H1 (cell line): Measurements from ENCODE around the gene AGBL5. TPM values are rescaled to one million over a fixed set of nuclear protein-coding genes. Genes with fewer than 3 reads are reported as not detected.

Experiments used
- CTCF ChIA-PET: fragments of 300-600 bp; sonication (Branson Sonifier 250); formaldehyde crosslinking; loops from one replicate; lab custom pipeline; 2021; ENCODE audit not compliant: partially characterized antibody; lab: Charles Lee
- POLR2A ChIA-PET: fragments of 300-600 bp; sonication (Branson Sonifier 250); formaldehyde crosslinking; loops from one replicate; lab custom pipeline; 2021; ENCODE audit warnings: inconsistent platforms; ENCODE audit not compliant: partially characterized antibody; lab: Charles Lee
- DNase-seq, 2 experiments: peaks; one replicate each; pipeline versions ENCODE4 v3.0.0 to v3.0.0-alpha.2; 2010 to 2022; ENCODE audit warnings: low spot score in 2 of 2, low read depth in 1 of 2, mixed read lengths in 1 of 2
- FAIRE-seq: peaks from 2 replicates; lab custom pipeline; 2011; peaks lifted over from hg19 to GRCh38; lab: Jason Lieb, UNC
- H2AFZ ChIP-seq: 2 replicates; pipeline ENCODE4 v1.8.1; 2012; ENCODE audit warnings: low read length, inconsistent platforms
- H2AK5ac ChIP-seq: 2 replicates; pipeline ENCODE4 v1.6.1; 2013; ENCODE audit warnings: low read depth, low read length
- H2BK120ac ChIP-seq: replicated peaks from 2 replicates; pipeline ENCODE3; 2013; ENCODE audit warnings: low read depth, low read length, inconsistent platforms
- H2BK12ac ChIP-seq: 2 replicates; pipeline ENCODE4 v1.6.1; 2013; ENCODE audit warnings: low read depth, low read length
- H2BK15ac ChIP-seq: 2 replicates; pipeline ENCODE4 v1.6.1; 2013; ENCODE audit warnings: low read length
- H2BK20ac ChIP-seq: 2 replicates; pipeline ENCODE4 v1.6.1; 2013; ENCODE audit warnings: low read length
- H2BK5ac ChIP-seq: 2 replicates; pipeline ENCODE4 v1.6.1; 2013; ENCODE audit warnings: low read depth, low read length
- H3K14ac ChIP-seq: 2 replicates; pipeline ENCODE4 v1.6.1; 2013; ENCODE audit warnings: inconsistent platforms; ENCODE audit not compliant: insufficient read length
- H3K18ac ChIP-seq: 2 replicates; pipeline ENCODE4 v1.6.1; 2013; ENCODE audit warnings: low read length; ENCODE audit errors: extremely low read depth
- H3K23ac ChIP-seq: 2 replicates; pipeline ENCODE4 v1.6.1; 2013; ENCODE audit warnings: inconsistent platforms; ENCODE audit not compliant: insufficient read length
- H3K23me2 ChIP-seq: 2 replicates; pipeline ENCODE4 v1.6.1; 2013; ENCODE audit warnings: low read depth, low read length
- H3K27ac ChIP-seq: 2 replicates; pipeline ENCODE4 v1.6.1; 2011; ENCODE audit warnings: low read depth, low read length, inconsistent platforms
- H3K27me3 ChIP-seq, 4 experiments: replicated peaks in 1 of 4; 1 replicate in 1 of 4; 2 replicates in 3 of 4; pipeline versions ENCODE4 v1.6.1 to v1.8.1; 2011 to 2013; ENCODE audit warnings: low read length in 3 of 4, mild to moderate bottlenecking in 3 of 4, inconsistent platforms in 2 of 4, mixed read lengths in 2 of 4, moderate library complexity in 1 of 4; ENCODE audit not compliant: control insufficient read depth in 3 of 4, insufficient read depth in 3 of 4; ENCODE audit errors: extremely low read depth in 1 of 4
- H3K36me3 ChIP-seq, 4 experiments: 2 replicates each; pipeline versions ENCODE4 v1.6.1 to v1.8.1; 2011 to 2013; ENCODE audit warnings: mild to moderate bottlenecking in 4 of 4, low read length in 3 of 4, moderate library complexity in 2 of 4, control low read depth in 1 of 4, inconsistent platforms in 1 of 4; ENCODE audit not compliant: insufficient read depth in 4 of 4, control insufficient read depth in 2 of 4
- H3K4ac ChIP-seq: replicated peaks from 2 replicates; pipeline ENCODE3; 2013; ENCODE audit warnings: low read length, low read depth, mixed read lengths, inconsistent platforms; ENCODE audit not compliant: insufficient read length
- H3K4me1 ChIP-seq, 4 experiments: replicated peaks in 1 of 4; 1 replicate in 1 of 4; 2 replicates in 3 of 4; pipeline versions ENCODE4 v1.6.1 to v1.8.1; 2011 to 2013; ENCODE audit warnings: low read length in 3 of 4, inconsistent platforms in 2 of 4, mixed read lengths in 1 of 4; ENCODE audit not compliant: insufficient read depth in 4 of 4, control insufficient read depth in 3 of 4
- H3K4me2 ChIP-seq, 2 experiments: 2 replicates each; pipeline versions ENCODE4 v1.6.1 to v1.8.1; 2011 to 2013; ENCODE audit warnings: low read depth in 2 of 2, low read length in 2 of 2, control low read depth in 1 of 2, inconsistent platforms in 1 of 2, mild to moderate bottlenecking in 1 of 2; ENCODE audit not compliant: insufficient read depth in 1 of 2
- H3K4me3 ChIP-seq, 4 experiments: fragments of 200-600, 300-600 bp in 1 of 4; sonication (generic), shearing (Covaris generic), sonication (Bioruptor Twin) in 1 of 4; 2 replicates each; pipeline versions ENCODE4 v1.5.1 to v1.8.1; 2011 to 2016; ENCODE audit warnings: low read length in 4 of 4, low read depth in 3 of 4, control low read depth in 2 of 4, inconsistent platforms in 2 of 4, mild to moderate bottlenecking in 2 of 4, mixed read lengths in 1 of 4, moderate library complexity in 1 of 4; ENCODE audit not compliant: insufficient read depth in 2 of 4; ENCODE audit errors: extremely low read depth in 1 of 4
- H3K56ac ChIP-seq: replicated peaks from 2 replicates; pipeline ENCODE3; 2013; ENCODE audit warnings: low read depth, mild to moderate bottlenecking, mixed read lengths, low read length, inconsistent platforms; ENCODE audit not compliant: insufficient read length
- H3K79me1 ChIP-seq: 2 replicates; pipeline ENCODE4 v1.6.1; 2013; ENCODE audit warnings: low read depth, low read length, control low read depth
- H3K79me2 ChIP-seq, 2 experiments: 2 replicates each; pipeline versions ENCODE4 v1.6.1 to v1.8.1; 2012 to 2013; ENCODE audit warnings: low read length in 2 of 2, mild to moderate bottlenecking in 2 of 2, inconsistent platforms in 1 of 2; ENCODE audit not compliant: insufficient read depth in 2 of 2, control insufficient read depth in 1 of 2
- H3K9ac ChIP-seq, 4 experiments: replicated peaks in 1 of 4; 1 replicate in 1 of 4; 2 replicates in 3 of 4; pipeline versions ENCODE4 v1.6.1 to v1.8.1; 2011 to 2013; ENCODE audit warnings: low read depth in 3 of 4, low read length in 3 of 4, control low read depth in 2 of 4, mild to moderate bottlenecking in 2 of 4, moderate library complexity in 2 of 4, inconsistent platforms in 1 of 4; ENCODE audit errors: extremely low read depth in 1 of 4
- H3K9me3 ChIP-seq, 2 experiments: 2 replicates each; pipeline versions ENCODE4 v1.6.1 to v1.8.1; 2012 to 2013; ENCODE audit warnings: mild to moderate bottlenecking in 2 of 2, moderate library complexity in 2 of 2, control low read depth in 1 of 2, inconsistent platforms in 1 of 2, low read depth in 1 of 2, low read length in 1 of 2, mixed read lengths in 1 of 2; ENCODE audit not compliant: insufficient read depth in 2 of 2
- H4K20me1 ChIP-seq, 2 experiments: replicated peaks in 1 of 2; 2 replicates each; pipeline versions ENCODE3 to v1.8.1; 2011 to 2013; ENCODE audit warnings: inconsistent platforms in 2 of 2, low read length in 2 of 2, mild to moderate bottlenecking in 1 of 2; ENCODE audit not compliant: insufficient read depth in 2 of 2, control insufficient read depth in 1 of 2
- H4K5ac ChIP-seq: 2 replicates; pipeline ENCODE4 v1.6.1; 2013; ENCODE audit warnings: low read length, low read depth, mixed read lengths, inconsistent platforms; ENCODE audit not compliant: insufficient read length
- H4K8ac ChIP-seq: 2 replicates; pipeline ENCODE4 v1.8.0; 2013; ENCODE audit warnings: mild to moderate bottlenecking, moderate library complexity, low read length, inconsistent platforms; ENCODE audit not compliant: insufficient read depth; ENCODE audit errors: extremely low read depth
- H4K91ac ChIP-seq: replicated peaks from 2 replicates; pipeline ENCODE3; 2013; ENCODE audit warnings: low read length, mixed read lengths, inconsistent platforms; ENCODE audit not compliant: insufficient read length
- CREB1 ChIP-seq: IDR thresholded peaks from 2 replicates; pipeline ENCODE4 v1.6.1; 2012; ENCODE audit warnings: inconsistent platforms
- KDM1A ChIP-seq: fragments of 200-600, 300-600 bp; sonication (generic); IDR thresholded peaks from 2 replicates; pipeline ENCODE4 v1.7.1; 2016; ENCODE audit warnings: mild to moderate bottlenecking, low read length, borderline replicate concordance
- SRF ChIP-seq: IDR thresholded peaks from 2 replicates; pipeline ENCODE4 v1.6.1; 2011; ENCODE audit warnings: mild to moderate bottlenecking, low read depth, low read length, moderate library complexity
- WGBS, 2 experiments: shearing (Covaris generic) in 1 of 2; methylation state at CpG; one replicate each; pipeline versions ENCODE4 v1.1.6 to v1.1.7; 2013 to 2015; ENCODE audit warnings: low lambda C conversion rate in 2 of 2, mixed read lengths in 2 of 2, inconsistent platforms in 1 of 2, low coverage in 1 of 2, missing lambda C conversion rate in 1 of 2; ENCODE audit not compliant: insufficient replicate concordance in 2 of 2, insufficient coverage in 1 of 2, insufficient read length in 1 of 2; ENCODE audit errors: extremely low coverage in 1 of 2, missing lambda C conversion rate in 1 of 2; 5-methylcytosine and 5-hydroxymethylcytosine counted together
- polyA plus RNA-seq, 7 experiments: library from polyadenylated mRNA; depleted of rRNA in 3 of 7; stranded (reverse) in 5 of 7; unstranded in 2 of 7; fragments of >200 nt in 5 of 7; fragments of 200-250 nt in 2 of 7; gene quantifications; 1 replicate in 5 of 7; 2 replicates in 1 of 7; 4 replicates in 1 of 7; pipeline versions ENCODE4 v1.2.1 to v1.2.3, GENCODE V29; 2011 to 2013; ENCODE audit warnings: missing spikeins in 2 of 7, mixed read lengths in 2 of 7
- total RNA-seq: library from RNA; stranded (reverse); fragmentation: NEBNext Ultra II Directional; extraction: Animal tissue kit (Norgen Biotek cat#: 25700); gene quantifications from 2 replicates; pipeline ENCODE4 v1.2.1, GENCODE V29; 2021

The AGBL5 gene
- total and polyA plus RNA-seq, 2 of the 8 experiments (the other 6 are each of a cell fraction or from before 2014, with no cell fraction given), result 45.4 to 62.0 TPM

GRCh38 chr2:27083410-27084296 lies 32.2 kb downstream of the AGBL5 start:
- no peak overlapping the region for H3K14ac ChIP-seq
- no peak for FAIRE-seq

More at GRCh38 chr2:27083410-27084296, 32.2 kb downstream of the AGBL5 start:
- Histone ChIP-seq H3K79me2 (no peaks in the 10 kb centered on the region), H4K5ac (no peak overlapping the region), H3K79me1 (no peaks in the 10 kb centered on the region), H4K20me1 (no peaks in the 10 kb centered on the region), H3K36me3 (no peaks in the 10 kb centered on the region), H3K9ac (no peak overlapping the region), H2BK12ac (no peak overlapping the region), H4K91ac (no peak overlapping the region), H2BK5ac (no peak overlapping the region), H3K27ac (no peak overlapping the region), H2BK20ac (no peak overlapping the region), H3K23me2 (peaks cover 13% of the 10 kb centered on the region; the same call in 1 of the 2 replicates), H4K8ac (peak overlapping the region; percentile 75; the same call in 1 of the 2 replicates), H2AK5ac (no peak overlapping the region), H2BK120ac (no peak overlapping the region), H3K4me3 (no peak overlapping the region), H3K27me3 (peaks cover 0 to 9% (median 4%) of the 10 kb centered on the region in 4 experiments; a peak in 2 of 7 replicates), H2AFZ (no peak overlapping the region), H3K18ac (no peak overlapping the region), H3K4me1 (peaks cover 4 to 31% (median 13%) of the 10 kb centered on the region in 4 experiments), H3K23ac (no peak overlapping the region), H3K4ac (no peak overlapping the region), H3K56ac (no peak overlapping the region), H2BK15ac (peak overlapping the region; percentile 72; the same call in 1 of the 2 replicates), H3K9me3 (no peaks in the 10 kb centered on the region), H3K4me2 (no peak overlapping the region)
- WGBS, 2 experiments, result 81% methylated on average over 20 of the region's 20 CpGs; no CpG with 5 or more reads in 1 of the 2 experiments
- CTCF ChIA-PET, result interaction anchor here (1.1 to 16.5 kb wide), 8 partner anchors 9 to 86 kb away, joined by 3 to 160 read pairs (median 6); partner anchors contain the start of genes AGBL5, OST4 and PREB
- no peak for TF ChIP-seq SRF
- no peak for TF ChIP-seq CREB1
- no peak for TF ChIP-seq KDM1A
- POLR2A ChIA-PET, result interaction anchor here (0.8 to 5.9 kb wide), 8 partner anchors 11 to 273 kb away, joined by 3 to 63 read pairs (median 6); partner anchors contain the start of genes AGBL5, ATRAID, GTF3C2 and OST4
- no peak for DNase-seq
